SW480 (cell line): ENCODE measurements around the gene ACOT12.
"Not testable (repeated sequence)": the region's sequence is repeated elsewhere in the genome, so short reads cannot be mapped to it uniquely, and the experiment has no call there.

Source experiments
- DNase-seq: peaks from one replicate; pipeline ENCODE4 v3.0.0-alpha.2; 2016; ENCODE audit warnings: low spot score

The ACOT12 gene

DNA sequence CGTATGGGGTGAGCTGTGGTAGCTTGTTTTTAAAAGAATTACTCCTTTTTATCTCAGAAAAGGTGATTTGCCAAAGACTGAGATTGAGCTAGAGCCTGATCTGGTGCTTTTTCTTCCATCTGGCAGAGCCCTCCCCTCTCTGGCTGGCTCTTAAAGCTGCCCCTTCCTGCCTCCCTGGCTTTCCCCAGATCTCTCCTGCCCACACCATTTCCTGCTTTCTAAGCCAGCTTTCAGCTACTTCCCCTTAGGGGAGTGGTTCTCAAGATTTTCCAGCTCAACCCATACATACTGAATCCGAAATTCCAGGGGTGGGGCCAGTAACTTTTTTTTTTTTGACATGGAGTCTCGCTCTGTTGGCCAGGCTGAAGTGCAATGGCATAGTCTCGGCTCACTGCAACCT lies 4.8 kb upstream of the ACOT12 start:
- DNase-seq = no peak

DNA sequence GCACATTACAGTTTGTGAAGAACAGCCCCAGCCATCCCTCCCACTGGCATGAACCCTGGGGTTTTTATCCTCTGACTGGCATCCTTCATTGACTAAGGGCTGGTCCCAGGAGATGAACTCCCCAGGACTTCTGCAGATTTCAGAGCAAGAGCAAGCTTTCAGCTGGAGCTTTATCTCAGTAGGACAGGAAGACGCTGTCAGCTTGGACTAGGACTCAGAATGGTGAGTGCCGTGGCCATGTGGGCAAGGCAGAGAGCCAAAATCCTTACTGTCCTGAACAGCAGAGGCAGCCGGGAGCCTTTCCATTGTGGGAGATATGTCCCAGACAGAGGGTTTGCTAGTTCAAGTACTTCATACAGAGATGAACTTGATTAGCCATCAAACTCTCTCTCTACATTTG lies 3.2 kb upstream of the ACOT12 start:
- DNase-seq = no peak

DNA sequence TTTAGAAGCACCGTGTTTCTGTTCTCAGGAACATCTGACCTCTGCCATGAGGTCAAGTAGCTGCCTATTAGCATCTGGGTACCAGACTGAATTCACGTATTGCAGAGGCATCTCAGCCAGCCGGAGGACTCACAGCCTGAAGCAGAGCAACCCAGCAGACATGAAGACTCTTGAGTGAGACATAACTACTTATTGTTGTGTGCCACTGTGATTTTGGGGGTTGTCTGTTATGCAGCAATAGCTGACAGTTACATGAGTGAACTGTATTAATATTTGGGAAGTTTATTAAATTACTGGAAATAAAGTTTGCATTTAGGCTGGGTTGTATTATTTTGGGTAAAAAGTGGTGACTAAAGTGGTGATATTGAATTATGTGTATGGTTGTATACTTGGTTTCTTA lies 1.3 kb upstream of the ACOT12 start:
- DNase-seq = no peak

DNA sequence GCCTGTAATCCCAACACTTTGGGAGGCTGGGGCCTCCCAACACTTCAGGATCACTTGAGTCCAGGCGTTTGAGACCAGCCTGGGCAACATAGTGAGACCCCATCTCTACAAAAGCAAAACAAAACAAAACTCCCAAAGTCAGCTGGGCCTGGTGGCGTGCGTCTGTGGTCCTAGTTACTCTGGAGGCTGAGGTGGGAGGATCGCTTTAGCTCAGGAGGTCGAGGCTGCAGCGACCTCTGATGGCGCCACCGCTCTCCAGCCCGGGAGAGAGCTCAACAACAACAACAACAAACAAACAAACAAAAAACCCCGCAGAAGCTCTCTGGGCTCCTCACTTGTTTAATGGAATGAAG lies 528 bp downstream of the ACOT12 start:
- no peak for DNase-seq

DNA sequence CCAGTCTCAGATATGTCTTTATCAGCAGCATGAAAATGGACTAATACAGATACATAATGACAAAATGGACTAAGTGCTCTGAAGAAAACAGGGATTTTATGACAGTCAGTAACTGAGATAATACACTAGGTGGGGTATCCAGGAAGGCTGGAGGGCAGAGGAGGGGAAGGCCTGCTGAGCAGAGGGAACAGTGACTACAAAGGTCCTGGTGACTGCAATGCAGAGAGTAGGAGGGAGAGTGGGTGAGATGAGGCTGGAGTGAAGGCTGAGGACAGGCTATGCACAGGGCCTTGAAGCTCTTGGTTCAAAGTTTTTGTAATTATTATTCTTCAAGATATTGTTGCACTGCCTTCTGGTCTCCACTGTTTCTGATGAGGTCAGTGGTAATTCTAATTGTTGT lies 4.9 kb downstream of the ACOT12 start:
- DNase-seq = no peak

DNA sequence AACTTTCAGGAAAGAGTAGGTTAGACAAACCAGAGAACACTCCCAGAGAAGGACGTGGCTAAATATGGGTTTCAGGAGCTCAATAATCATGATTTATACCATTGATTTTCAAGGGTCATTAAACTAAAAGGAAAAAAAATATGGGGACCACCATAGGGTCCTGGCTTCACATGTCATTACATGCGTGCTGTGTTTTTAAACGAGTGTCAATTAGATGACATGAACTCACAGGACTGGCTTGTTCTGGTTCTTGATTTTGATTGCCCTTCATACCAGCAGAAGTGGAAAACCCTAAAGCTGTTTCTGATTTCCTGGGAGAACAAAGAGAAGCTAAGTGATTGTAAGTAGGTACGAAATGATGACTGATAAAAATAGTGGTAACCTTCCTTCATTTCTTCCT lies 5.8 kb downstream of the ACOT12 start:
- DNase-seq = no peak

DNA sequence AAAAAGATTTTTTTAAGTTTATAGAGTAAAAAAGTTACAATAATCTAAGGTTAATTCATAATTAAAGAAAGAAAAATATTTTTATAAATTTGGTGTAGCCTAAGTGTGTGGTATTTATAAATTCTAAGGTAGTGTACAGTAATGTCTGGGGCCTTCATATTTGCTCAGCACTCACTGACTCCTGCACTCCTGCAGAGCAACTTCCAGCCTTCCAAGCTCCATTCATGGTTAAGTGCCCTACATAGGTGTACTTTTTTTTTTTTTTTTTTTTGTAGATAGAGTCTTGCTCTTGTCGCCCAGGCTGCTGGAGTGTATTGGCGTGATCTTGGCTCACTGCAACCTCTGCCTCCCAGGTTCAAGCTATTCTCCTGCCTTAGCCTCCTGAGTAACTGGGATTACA lies 10.1 kb downstream of the ACOT12 start:
- DNase-seq = no peak

DNA sequence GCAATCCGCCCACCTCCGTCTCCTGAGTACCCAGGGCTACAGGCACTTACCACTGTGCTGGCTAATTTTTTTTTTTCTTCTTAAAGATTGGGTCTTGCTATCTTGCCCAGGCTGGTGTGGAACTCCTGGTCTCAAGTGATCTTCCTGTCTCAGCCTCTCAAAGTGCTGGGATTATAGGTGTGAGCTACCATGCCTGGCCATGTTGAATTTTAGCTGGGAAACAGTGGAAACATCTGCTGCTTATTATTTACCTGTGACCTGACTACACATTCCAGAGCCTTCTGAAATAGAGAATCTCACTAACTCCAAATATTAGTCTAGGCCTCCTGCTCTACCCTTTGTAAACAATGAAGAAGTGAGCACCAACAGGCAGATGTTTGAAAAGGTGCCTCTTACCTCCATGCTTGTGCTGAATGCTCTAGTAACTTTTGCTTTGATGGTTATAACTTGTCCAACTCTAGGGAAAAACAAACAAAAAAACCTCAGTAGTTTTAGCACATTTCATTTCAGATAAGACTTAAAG lies 22.5 kb downstream of the ACOT12 start:
- no peak for DNase-seq

DNA sequence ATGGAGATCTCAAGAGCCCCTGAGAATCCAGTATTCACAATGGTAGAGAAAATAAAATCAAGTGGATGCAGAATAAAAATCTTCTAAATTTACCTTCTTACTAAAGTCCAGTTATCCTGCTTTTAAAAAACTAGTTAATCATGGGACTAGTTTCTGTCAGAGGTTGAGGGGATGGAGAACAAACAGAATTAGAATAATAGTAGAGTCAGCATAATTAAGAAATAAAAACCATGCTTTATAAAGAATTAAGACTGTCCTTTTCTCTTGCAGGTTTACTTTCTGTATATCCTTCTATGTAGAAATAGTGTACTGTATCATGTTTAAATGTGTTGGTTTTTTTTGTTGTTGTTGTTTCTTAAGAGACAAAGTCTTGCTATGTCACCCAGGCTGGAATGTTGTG lies 23.0 kb downstream of the ACOT12 start:
- no peak for DNase-seq

DNA sequence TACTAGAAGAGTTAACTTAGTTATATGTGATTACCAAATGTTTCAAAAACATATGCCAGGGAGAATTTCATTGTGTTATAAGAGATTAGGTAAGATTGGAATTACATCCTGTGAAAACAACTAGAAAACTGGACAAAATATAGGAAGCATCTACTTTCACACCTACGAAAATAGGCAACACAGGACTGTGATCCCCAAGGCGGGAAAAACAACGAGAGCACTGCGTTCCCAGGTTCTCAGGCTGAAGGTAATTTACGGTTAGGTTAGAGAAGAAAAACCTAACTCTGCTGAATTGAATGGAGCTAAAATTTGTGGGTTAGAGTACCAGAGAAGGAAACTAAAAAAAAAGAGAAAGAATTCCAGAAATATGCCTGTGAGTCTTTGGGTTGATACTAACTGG lies 28.4 kb downstream of the ACOT12 start:
- DNase-seq = no peak

DNA sequence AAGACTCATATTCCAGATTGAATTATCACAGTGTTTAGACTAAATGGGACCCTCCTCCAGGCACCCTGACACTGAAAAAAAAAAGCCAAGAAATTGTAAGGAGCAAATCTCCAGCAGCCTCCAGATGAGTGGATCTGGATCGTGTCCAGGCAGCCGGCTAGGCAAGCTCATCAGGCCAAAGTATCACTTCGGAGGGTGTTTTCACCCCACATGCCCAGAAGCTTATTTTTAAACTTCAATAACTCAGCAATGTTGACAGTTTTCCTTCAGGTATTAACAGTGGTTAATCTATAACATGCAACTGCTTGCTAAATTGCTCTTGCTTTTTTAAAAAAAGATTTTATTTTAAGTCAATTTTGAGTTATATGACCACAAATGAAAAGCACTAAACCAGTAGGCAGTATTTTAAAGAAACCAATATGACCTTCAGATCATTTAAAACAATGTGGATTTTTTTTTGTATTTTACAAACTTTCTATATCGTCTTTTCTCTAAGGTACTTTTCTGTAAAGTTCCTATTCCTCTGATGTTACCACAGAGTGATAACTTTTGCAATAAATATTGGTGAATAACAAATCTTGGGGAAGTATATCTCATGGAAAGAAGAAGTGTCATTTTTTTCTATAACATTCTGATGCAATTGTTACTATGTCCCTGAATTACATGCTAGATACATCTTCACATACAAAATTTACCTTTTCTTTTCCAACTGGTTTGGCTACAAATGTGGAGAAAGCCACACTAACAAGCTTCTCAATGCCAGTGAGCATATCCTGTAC lies 30.7 kb downstream of the ACOT12 start:
- DNase-seq = no peak

DNA sequence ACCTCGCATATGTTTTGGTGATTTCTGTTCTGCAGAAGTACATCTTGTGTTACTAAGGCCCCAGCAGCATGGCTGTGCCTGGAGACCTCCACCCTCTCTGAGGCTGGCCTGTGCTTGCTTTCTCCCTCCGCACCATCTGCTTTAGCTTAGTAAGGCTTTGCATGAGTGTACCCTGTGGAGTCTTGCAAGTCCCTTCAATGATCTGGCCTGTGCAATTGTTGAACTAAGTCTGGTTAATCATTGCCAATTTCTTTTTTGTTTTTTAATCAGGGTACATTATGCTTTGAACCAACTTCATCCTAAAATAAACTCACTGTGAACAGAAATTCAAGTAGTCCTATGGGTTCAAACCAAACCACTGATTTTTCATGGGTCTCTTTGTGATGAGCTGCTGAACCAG lies 32.3 kb downstream of the ACOT12 start:
- DNase-seq = no peak

DNA sequence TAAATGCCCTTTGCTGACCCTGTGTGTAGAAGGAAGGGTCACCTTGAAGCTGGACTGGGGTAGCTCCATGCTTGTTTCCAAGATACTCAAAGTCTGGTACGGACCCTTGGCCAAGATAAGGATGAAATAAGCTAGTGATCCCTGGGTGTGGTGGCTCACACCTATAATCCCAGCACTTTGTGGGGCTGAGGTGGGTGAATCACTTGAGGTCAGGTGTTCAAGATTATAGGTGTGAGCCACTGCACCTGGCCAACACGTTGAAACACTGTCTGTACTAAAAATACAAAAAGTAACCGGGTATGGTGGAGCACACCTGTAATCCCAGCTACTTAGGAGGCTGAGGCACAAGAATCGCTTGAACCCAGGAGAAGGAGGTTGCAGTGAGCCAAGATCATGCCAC lies 33.3 kb downstream of the ACOT12 start:
- no peak for DNase-seq

DNA sequence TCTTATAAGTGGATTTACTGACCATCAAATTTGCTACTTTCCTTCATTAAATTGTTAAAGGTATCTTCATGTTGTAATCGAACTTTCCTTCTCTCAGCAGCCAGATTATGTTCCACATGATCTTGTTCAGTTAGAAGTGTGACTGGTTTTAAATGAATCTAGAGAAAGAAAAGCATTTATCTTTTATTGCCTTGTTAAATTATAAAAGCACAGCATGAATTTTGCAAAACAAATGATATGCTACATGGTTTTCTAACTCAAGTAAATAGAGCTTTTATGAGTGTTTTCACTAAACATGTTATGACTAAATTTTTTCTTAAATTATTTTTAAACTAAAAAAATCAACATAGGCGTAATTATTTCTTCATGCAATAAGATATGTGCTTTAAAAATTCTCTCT lies 34.1 kb downstream of the ACOT12 start:
- DNase-seq = no peak

DNA sequence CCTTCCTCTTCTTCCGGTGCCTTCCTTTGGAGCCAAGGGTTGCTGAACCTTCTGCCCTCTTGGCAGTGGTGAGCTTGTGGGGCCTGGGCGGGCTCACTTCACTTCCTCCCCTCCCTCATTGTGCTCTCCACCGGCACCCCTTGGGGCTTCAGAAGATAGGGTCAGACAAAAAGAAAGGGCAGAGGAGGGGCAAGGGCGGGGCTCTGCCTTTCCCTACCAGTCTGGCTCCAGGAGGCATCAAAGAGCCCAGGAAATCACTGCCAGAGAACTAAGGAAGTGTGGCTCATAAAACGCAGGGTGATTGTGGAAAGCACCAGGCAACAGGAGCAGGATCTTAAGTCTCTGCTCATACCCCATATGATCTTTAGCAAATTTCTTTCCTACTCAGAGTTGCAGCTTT lies 34.8 kb downstream of the ACOT12 start:
- DNase-seq = no peak

DNA sequence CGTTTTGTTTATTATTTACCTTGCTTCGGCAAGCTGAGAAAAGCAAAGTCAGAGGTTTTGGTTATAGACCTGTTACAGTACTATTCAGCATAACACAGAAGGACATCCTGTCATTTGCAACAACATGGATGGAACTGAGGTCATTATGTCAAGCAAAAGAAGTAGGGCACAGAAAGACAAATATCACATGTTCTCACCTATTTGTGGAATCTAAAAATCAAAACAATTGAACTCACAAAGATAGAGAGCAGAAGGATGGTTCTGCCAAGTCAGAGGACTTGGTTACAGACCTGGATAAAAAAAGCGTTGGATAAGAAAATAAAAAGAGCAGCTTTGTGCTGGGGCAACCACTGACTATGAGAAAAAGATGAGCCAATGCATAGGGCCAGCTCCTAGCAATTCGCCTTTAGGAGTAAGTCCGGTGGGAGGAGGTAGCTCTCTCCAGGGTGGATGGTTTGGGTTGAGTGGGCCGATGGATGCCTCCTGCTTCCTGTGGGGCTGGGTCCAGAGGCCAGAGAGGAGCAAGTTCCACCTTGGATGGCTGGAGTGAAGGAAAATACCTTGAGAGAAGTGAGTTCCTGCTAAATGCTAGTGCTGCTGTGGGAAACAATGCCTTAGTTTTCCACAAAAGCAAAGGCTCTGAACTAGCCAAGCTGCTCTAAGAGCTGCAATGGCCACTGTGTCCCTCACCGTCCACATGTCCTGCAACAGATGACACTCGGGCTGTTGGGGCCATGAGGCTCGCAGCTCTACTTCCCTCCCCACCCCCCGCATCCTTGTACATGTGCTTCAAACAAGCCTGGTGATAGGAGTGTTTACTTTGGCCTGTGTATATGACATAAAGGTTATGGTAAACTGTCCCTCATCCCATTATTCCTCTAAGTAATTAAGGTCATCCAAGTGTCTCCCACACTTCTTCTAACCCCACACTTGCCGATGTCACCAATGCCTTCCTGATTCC lies 38.4 kb downstream of the ACOT12 start:
- no peak for DNase-seq

DNA sequence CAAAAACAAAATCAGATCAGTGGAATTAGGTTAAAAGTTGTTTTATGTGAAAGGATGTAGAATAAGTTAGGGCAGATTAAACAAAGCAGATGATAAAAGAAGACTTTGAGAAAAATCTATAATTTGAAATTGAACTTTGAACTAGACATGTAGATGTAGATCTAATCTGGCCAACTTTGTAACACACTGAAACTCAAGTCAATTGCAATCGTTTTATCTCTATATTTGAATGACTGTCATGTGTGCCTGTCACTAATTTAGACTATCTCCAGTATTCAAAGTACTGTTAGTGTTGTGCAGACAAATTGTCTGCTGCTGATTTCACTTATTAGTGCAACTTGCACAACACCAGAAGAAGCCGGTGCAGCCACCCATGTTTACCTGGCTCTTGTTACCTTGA lies 39.8 kb downstream of the ACOT12 start:
- no peak for DNase-seq

DNA sequence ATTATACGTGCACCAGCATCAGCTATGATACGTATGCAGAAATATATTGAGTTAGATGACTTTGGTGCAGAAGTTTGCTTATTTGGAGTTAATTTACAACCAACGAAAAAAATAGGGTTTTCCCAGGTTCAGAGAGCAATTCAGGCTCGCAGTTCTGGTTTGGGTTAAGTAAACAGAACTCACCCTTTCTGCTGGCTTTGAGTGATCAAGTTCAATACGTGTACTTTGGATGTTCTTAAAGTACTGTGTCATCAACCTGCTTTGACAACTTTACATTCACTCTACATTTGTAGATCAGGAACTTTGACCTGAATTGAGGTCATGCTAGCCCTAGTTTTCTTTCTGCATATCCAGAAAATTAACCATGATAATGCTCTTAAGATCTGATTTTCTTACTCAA lies 40.7 kb downstream of the ACOT12 start:
- DNase-seq = no peak

DNA sequence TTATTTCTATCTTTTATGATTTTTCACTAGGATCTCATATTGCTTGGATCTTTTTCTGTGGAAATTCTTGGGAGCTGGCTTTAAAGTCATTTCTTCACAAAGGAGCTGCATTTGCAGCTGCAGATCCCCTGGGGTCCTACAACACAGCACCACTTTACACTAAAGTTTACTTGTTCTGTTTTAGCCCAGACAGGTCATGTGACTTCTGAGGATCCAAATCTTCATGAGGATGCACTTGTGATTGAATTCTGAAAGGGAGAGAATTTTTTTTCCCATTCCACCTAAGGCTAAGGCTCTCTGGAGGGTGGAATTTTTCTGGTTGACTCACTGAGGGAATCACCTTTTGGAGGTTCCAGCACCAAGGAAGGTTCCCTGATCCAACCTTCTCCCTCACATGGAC lies 43.4 kb downstream of the ACOT12 start:
- no peak for DNase-seq

DNA sequence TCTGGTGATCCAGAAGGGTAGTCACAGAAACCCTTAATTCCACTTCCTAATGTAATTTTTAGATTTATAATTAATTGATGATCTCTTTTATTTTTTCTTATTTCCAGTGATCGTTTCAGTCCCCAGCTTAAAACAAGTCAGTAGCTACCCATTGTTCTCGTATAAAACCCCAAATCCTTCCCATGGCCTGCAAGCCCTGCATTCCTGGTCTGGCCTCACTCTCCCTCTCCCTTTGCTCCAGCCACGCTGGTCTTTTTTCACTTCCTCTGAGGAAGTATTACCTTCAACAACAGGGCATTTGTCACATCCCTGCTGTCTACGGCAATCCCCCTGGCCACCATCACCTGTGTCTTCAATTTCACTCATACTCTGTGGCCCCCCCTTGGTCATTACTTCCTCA lies 44.8 kb downstream of the ACOT12 start:
- no peak for DNase-seq

DNA sequence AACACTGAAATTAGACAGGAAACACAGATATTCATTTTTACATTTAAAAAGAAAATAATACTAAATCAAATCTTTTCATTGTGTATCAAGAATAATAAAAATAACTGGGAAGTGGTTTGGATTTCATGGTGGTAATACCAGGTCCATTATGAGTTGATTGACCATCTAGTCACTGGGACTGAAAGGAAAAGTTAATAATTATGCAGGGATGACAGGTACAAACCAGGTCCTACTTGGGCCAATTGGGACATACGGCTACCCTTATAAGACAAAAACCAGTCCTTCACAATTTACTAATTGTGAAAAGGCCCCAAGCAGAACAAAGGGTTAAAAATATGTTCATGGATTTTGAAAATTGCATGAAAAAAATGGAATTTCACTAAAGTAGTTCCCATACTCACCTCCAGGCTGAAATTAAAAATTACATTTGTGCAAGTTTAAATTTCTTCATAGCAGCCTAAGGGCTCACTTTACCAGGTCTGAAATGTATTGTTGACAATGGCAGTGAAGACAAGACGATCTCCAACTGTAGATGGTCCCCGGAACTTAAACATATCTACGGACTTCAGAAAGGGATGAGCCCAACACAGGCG lies 48.4 kb downstream of the ACOT12 start:
- no peak for DNase-seq

DNA sequence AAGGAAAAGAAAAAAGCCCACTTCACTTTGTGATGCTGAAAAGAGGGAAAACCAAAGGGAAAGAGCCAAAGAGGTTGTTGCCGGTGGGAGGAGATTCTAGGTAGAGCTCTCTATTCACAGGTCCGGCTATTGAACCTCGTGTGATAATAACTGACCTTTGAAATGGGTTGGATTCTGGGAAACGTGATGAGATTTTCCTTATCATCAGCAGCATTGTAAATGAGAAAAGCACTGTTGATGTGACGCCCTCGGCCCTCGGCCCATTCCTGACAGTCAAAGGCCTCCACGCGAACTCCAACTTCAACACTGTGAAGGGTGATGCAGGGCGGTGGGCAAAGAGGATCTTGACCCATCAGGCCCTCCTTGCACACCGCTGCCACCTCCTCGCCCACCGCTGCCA lies 49.2 kb downstream of the ACOT12 start:
- no peak for DNase-seq

DNA sequence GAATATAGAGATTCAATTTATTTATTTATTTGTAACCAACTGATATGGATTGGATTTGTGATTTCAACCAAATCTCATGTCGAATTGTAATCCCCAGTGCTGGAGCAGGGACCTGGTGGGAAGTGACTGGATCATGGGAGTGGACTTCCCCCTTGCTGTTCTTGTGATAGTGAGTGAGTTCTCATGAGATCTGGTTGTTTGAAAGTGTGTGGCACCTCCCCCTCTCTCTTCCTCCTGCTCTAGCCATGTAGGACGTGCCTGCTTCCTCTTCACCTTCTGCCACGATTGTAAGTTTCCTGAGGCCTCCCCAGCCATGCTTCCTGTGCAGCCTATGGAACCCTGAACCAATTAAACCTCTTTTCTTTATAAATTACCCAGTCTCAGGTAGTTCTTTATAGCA lies 55.7 kb downstream of the ACOT12 start:
- DNase-seq = not testable (repeated sequence)
